Central memory CD8-positive, alpha-beta T cell (primary cell): Measurements from ENCODE around the gene GPR55.

Source experiments
- ATAC-seq: fragments of 150-1000 bp; cut with Tn5 transposase; replicated peaks from 2 replicates; pipeline ENCODE4 v1.10.0; 2022; ENCODE audit warnings: mild to moderate bottlenecking, moderate FRiP score, moderate number of reproducible peaks; ENCODE audit not compliant: poor library complexity, severe bottlenecking; ENCODE audit errors: extremely low read depth
- DNase-seq, 2 donors: peaks; one replicate each; pipeline ENCODE4 v3.0.0; 2021; ENCODE audit warnings: low spot score in 2 of 2
- H3K27ac Mint-ChIP-seq: one replicate; pipeline ENCODE4 v1.8.0; 2022; ENCODE audit warnings: low read depth, mild to moderate bottlenecking, moderate library complexity, mixed read lengths
- H3K27me3 Mint-ChIP-seq: one replicate; pipeline ENCODE4 v1.8.0; 2022; ENCODE audit warnings: mixed read lengths
- H3K36me3 Mint-ChIP-seq: one replicate; pipeline ENCODE4 v1.8.0; 2022; ENCODE audit warnings: mild to moderate bottlenecking, moderate library complexity, mixed read lengths; ENCODE audit not compliant: insufficient read depth
- H3K4me1 Mint-ChIP-seq: one replicate; pipeline ENCODE4 v1.8.0; 2022; ENCODE audit warnings: mixed read lengths
- H3K4me3 Mint-ChIP-seq: one replicate; pipeline ENCODE4 v1.8.0; 2022; ENCODE audit warnings: mild to moderate bottlenecking, moderate library complexity, mixed read lengths
- H3K9me3 Mint-ChIP-seq: one replicate; pipeline ENCODE4 v1.8.0; 2022; ENCODE audit warnings: mixed read lengths

GPR55 gene

DNA sequence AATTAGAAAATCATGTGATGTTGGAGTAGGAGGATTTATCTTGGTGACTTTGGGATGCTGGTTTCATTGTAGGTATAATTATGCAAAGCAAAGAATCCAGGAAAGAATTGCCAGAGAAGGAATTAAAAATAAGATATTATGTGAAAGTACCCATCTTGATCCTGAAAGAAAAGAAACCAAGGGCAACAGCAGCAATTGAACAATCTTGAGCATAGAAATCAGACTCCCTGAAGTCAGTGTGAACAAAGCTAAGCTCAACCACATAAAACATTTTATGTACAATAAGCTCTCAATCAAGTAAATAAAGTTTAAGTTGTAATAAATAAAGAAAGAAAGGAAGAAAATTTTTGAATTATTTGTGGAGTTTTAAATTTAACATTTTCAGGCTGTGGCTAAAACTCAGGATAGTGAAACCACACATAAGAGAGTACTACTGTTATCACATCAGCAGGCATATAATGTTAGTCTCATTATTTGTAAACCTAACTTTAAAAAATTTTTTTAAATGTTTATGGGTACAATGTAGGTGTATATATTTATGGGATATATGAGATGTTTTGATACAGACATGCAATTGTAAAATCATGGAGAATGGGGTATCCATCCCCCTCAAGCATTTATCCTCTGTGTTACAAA, 32.8 kb upstream of the GPR55 start:
- Mint-ChIP-seq H3K36me3 (peaks cover 2% of the 10 kb centered on the region), H3K4me1 (peaks cover 15% of the 10 kb centered on the region), H3K27me3 (peaks cover 87% of the 10 kb centered on the region), H3K9me3 (no peaks in the 10 kb centered on the region), H3K4me3 (peak overlapping the region; percentile 81), H3K27ac (no peak overlapping the region)
- ATAC-seq = no peak
- DNase-seq = no peak

DNA sequence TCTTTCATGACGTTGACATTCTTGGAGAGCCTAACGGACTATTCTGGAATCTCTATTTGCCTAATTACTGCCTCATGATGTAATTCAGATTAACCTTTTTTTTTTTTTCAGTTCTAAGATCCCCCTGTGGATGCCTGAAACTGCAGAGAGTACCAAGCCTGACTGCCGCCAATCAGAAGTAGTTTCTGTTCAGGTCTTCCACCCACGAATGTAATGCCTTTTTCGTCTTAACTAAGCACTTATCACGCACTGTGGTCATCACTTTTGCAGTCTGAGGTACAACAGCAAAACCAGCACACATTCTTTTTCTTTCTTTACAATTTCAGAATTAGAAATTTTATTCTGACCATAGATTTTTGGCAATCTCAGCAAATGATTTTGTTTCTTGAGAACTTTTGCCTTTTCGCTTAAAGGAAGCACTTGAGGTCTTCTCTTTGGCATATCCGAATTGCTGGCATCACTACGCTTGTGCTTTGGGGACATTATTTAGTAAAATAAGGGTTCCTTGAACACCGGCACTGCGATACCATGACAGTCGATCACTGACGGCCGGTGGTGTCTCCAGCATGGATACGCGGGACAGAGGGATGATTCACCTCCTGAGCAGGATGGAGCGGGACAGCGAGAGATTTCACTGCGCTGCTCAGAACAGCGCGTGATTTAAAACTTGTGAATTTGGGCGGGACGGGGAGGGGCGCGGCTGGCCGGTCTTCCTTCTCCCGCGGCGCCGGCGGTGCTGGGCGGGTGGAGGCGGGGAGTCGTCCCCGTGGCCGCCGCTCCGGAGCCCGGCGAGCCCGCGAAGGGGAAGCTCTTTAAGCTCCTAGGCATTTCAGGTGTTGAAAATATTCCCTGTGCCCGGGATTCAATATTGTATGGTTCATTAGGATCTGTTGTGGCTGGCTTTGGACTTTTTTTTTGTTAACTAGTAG, 32.0 kb upstream of the GPR55 start:
- H3K4me1 Mint-ChIP-seq = peaks cover 15% of the 10 kb centered on the region
- ATAC-seq (peak; percentile 91), DNase-seq (no peak)
- peak overlapping the region; percentile 81 for H3K4me3 Mint-ChIP-seq
- H3K27me3 Mint-ChIP-seq = peaks cover 86% of the 10 kb centered on the region
- no peak overlapping the region for H3K27ac Mint-ChIP-seq
- no peaks in the 10 kb centered on the region for H3K9me3 Mint-ChIP-seq
- H3K36me3 Mint-ChIP-seq = peaks cover 2% of the 10 kb centered on the region

DNA sequence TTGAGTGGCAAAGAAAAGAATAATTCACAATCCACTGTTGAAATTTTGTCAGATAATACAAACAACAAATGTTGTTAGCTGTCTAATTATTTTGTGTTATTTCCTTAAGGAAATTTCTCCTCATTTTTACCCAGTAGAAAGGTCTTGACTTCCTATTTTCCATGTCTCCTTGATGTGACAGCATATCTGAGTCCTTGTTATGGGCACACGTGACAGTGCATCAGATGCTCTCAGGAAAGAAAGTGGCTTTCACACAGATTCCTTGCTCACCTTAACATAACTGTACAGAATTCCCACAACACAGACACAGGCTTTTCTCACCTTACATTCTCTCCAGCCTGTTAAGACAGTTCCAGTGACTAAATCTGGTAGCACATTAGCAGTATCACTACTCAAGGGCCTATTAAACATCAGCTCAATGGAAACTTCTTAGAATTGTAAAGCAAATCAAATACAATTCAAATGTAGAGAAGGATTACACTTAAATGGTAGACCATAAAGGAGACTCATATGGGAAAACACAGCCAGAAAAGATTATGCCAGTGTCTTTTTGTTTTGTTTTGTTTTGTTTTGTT, 30.2 kb upstream of the GPR55 start:
- DNase-seq = no peak
- peaks cover 2% of the 10 kb centered on the region for H3K36me3 Mint-ChIP-seq
- H3K27ac Mint-ChIP-seq = no peak overlapping the region
- no peaks in the 10 kb centered on the region for H3K9me3 Mint-ChIP-seq
- no peak for ATAC-seq
- H3K27me3 Mint-ChIP-seq = peaks cover 79% of the 10 kb centered on the region
- peaks cover 18% of the 10 kb centered on the region for H3K4me1 Mint-ChIP-seq
- no peak overlapping the region for H3K4me3 Mint-ChIP-seq

DNA sequence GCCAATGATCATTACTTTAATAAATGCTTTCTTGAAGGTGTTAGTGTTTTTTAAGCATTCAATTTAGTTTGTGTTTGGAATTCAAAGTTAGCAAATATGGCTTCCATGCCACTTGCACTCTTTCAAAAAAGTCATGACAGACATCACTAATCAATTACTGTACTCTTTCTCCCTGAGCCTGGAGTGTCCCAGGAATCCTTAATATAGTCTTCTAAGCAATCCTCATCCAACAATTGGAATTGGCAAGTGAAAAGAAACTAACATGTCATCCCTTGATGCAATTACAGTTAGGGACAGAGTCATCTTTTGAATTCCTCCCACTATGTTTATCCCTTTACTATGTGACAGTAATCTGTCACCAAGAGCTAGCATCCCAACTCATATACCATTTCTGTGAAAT, 29.7 kb upstream of the GPR55 start:
- H3K4me1 Mint-ChIP-seq = peaks cover 23% of the 10 kb centered on the region
- peaks cover 2% of the 10 kb centered on the region for H3K36me3 Mint-ChIP-seq
- no peaks in the 10 kb centered on the region for H3K9me3 Mint-ChIP-seq
- H3K27me3 Mint-ChIP-seq = peaks cover 74% of the 10 kb centered on the region
- no peak for DNase-seq
- ATAC-seq = no peak
- no peak overlapping the region for H3K27ac Mint-ChIP-seq
- H3K4me3 Mint-ChIP-seq = no peak overlapping the region

DNA sequence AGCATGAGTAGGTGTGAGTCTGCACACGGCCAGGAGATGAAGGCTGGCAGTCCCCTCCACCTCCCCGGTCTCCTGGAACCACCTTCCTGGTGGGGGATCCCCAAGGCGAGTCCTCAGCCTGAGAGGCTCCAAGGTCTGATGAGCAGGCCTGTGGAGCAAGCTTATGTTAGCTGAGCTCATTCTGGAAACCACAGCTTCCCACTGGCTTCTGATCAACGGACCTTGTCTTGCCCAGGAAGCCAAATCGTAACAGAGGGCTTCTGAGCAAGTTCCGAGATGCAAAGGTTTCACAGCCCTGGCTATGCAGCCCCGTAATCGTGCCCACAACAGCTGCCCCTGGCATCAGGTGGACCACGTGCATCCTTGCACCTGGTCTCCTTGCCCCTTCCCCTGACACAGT, 28.8 kb upstream of the GPR55 start:
- no peak overlapping the region for H3K4me3 Mint-ChIP-seq

DNA sequence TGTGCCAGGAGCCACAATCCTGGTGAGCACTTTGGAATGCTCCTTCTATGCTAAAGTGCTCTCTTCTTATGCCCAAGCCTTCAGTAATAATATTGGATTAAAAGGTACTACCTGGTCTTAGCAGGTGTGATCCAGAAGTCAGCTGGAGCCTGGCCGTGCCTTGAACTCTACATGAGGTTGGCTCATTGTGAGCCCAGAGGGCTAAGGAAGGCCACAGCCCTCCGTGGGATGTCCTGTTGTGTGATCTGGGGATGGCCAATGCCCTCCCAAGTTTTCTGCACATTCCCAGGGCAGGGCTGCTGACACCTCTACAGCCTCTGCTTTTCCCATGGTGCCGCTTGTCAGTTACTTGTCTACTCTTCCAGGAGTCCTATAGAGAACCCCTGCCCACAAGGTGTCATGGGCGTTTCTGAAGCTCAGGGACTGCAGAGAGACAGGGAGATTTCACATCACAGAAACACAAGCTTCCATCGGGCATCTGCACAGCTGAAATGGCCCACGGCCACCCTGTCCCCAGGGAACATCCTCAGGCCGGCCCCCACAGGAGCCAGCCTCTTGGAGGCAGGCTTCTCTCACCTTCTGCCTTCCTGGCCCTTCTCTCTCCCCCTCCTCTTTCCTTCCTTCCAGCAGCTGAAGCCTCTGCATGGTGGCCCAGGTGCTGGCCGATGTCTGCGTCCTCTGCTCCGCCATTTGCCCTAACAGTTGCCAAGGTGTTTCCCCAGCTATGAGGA, 27.3 kb upstream of the GPR55 start:
- H3K4me1 Mint-ChIP-seq = peaks cover 18% of the 10 kb centered on the region

More for the DNA sequence above, 28.8 kb upstream of the GPR55 start:
- Mint-ChIP-seq H3K27me3 (peaks cover 66% of the 10 kb centered on the region), H3K27ac (no peak overlapping the region), H3K4me1 (peaks cover 23% of the 10 kb centered on the region), H3K36me3 (peaks cover 2% of the 10 kb centered on the region), H3K9me3 (no peaks in the 10 kb centered on the region)
- no peak for DNase-seq
- ATAC-seq = no peak

DNA sequence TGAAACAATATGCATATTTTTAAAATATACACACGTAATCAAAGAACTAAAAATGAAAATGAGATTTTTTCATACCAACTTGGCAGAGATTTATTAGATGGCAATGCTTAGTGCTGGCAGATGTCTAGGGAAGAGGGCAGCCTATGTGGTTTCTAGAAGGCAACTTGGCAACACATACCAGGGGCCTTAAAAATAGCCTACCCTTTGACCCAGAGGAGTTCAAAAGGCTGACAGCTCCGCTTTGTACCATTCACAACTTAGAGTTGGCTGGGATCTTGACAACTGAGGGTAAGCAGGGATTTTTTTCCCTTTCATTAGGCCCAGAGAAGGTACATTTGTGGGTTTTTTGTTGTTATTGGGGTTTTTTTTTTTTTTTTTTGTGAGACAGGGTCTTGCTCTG, 26.4 kb upstream of the GPR55 start:
- no peak overlapping the region for H3K4me3 Mint-ChIP-seq
- H3K27me3 Mint-ChIP-seq = peaks cover 42% of the 10 kb centered on the region
- no peaks in the 10 kb centered on the region for H3K9me3 Mint-ChIP-seq
- peaks cover 8% of the 10 kb centered on the region for H3K4me1 Mint-ChIP-seq
- H3K36me3 Mint-ChIP-seq = peaks cover 2% of the 10 kb centered on the region
- DNase-seq = no peak
- no peak for ATAC-seq
- H3K27ac Mint-ChIP-seq = no peak overlapping the region

More for the DNA sequence above, 27.3 kb upstream of the GPR55 start:
- Mint-ChIP-seq H3K27me3 (peaks cover 52% of the 10 kb centered on the region), H3K27ac (no peak overlapping the region), H3K36me3 (peaks cover 2% of the 10 kb centered on the region), H3K4me3 (no peak overlapping the region), H3K9me3 (no peaks in the 10 kb centered on the region)
- ATAC-seq (no peak), DNase-seq (no peak)

DNA sequence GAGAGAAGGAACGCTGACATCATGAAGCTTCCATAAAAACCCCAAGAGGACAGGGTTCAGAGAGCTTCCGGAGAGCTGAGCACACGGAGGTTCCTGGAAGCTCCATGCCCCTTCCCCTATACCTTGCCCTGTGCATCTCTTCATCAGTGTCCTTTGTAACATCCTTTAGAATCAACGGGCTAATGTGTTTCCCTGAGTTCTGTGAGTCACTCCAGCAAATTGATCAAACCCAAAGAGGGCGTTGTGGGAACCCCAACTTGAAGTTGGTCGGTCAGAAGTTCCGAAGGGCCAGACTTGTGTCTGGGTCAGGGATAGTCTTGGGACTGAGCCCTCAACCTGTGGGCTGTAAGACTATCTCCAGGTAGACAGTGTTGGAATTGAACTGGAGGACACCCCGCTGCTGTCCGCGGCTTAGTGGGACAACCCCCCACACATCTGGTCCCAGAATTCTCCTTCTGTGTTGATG, 25.9 kb upstream of the GPR55 start:
- peaks cover 2% of the 10 kb centered on the region for H3K36me3 Mint-ChIP-seq
- ATAC-seq (no peak), DNase-seq (no peak)
- H3K4me3 Mint-ChIP-seq = no peak overlapping the region
- H3K27ac Mint-ChIP-seq = no peak overlapping the region
- no peaks in the 10 kb centered on the region for H3K9me3 Mint-ChIP-seq
- peaks cover 40% of the 10 kb centered on the region for H3K27me3 Mint-ChIP-seq
- H3K4me1 Mint-ChIP-seq = peaks cover 8% of the 10 kb centered on the region

DNA sequence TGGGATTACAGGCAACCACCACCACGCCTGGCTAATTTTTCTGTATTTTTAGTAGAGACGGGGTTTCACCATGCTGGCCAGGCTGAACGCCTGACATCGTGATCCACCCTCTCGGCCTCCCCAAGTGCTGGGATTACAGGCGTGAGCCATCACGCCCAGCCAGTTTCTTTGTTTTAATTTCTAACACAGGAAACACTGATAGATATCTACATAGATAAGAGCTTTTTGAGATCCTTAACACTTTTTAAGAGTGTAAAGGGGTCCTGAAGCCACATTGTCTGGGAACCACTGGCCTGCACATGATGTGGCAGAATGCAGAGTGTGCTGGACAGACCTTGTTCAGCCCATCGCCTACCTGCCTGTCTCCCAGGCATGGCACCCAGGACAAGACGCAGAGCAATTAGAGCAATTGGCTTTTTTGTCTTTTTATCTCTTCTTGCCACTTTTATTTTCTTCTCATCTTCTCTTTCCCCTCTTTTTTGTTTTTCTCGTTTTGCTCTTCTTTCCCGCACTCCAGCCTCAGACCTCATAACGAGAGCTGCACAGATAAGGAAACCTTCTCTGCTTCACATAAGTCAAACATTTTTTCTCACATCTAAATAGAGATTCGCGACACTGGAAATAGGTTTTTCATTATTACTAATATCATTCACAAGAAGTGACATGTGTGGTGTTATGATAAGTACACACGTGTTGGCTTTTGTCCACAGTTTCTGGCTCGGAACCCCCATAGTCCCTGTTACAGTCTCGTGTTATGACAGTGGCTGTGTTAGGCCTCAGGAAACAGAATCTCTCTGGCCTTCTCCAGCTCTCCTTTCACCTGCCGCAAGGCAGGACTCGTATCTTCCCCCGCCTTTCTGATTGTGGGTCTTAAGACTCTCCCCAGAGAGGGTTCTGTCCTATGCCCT, 25.2 kb upstream of the GPR55 start:
- Mint-ChIP-seq H3K27ac (no peak overlapping the region), H3K4me3 (no peak overlapping the region), H3K36me3 (peaks cover 2% of the 10 kb centered on the region), H3K27me3 (peaks cover 35% of the 10 kb centered on the region), H3K9me3 (no peaks in the 10 kb centered on the region), H3K4me1 (peaks cover 8% of the 10 kb centered on the region)
- DNase-seq (no peak), ATAC-seq (peak; percentile 40)

DNA sequence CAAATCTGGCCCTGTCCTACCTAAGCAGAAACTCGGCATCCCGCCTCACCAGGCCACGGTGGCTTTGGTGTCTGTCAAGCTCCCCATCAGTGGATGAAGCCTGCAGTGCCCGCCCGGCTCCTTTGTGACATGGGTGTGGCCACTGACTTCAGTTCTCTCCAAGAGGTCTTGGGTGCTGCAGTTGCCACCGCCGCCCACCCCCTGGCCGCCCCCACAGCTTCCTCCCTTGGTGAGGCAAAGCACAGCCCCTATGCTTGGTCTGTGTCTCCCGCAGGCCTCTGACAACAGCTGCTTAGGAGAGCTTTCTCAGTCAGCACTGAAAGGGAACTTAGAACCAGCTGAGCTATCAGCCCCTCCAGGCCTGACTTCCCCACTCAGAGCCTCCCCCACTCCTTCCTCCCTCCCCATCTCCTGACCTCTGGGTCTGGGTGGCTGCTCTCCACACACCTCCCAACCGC, 22.9 kb upstream of the GPR55 start:
- Mint-ChIP-seq H3K4me3 (no peak overlapping the region), H3K36me3 (no peaks in the 10 kb centered on the region), H3K27me3 (peaks cover 17% of the 10 kb centered on the region), H3K27ac (no peak overlapping the region), H3K9me3 (no peaks in the 10 kb centered on the region), H3K4me1 (peaks cover 21% of the 10 kb centered on the region)
- no peak for ATAC-seq
- no peak for DNase-seq

DNA sequence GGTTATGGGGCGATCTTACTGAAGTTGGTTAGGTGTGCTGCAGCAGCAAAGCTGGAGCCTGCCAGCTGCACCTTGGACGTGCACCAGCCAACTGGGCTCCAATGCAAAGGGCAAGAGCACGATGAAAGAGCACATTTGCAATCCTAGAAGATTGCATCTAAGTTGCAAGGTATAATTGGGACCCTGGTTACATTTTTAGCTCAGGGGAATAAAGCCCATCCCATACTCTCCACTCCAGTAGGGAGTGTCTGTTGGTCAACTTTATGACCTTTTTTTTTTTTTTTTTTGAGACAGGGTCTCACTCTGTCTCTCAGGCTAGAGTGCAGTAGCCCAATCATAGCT, 22.2 kb upstream of the GPR55 start:
- Mint-ChIP-seq H3K27me3 (peaks cover 13% of the 10 kb centered on the region), H3K4me1 (peaks cover 25% of the 10 kb centered on the region), H3K9me3 (no peaks in the 10 kb centered on the region), H3K27ac (no peak overlapping the region), H3K36me3 (no peaks in the 10 kb centered on the region), H3K4me3 (no peak overlapping the region)
- DNase-seq = no peak
- no peak for ATAC-seq
